Suppressor macrophage treated with lipopolysaccharide for 1 hour (primary cell): Measurements from ENCODE around the gene LYPD3.
"Not testable (repeated sequence)": the region's sequence is repeated elsewhere in the genome, so short reads cannot be mapped to it uniquely, and the experiment has no call there.

Experiments used
- DNase-seq, 3 donors: peaks; one replicate each; pipeline ENCODE4 v3.0.0-alpha.2; 2020 to 2022

The LYPD3 gene

DNA sequence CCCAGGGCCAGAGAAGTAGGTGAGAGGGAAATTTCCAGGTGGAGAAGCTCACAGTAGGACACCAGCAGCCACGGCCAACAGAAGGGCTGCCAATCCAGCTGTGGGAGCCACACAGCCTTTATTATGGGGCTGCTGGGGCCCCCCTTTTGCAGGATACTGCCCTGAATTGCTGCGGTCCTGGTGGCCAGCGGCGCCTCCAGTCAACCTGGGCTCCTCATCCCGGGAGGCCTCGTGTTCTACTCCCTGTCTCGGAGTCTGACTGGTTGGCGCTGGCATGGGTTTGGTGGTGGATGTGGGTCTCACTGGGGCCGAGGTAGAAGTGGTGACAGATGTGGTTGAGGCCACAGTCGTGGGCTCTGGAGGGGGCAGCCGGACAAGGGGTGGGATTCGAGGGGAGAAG, 4.1 kb downstream of the LYPD3 start:
- DNase-seq = no peak

DNA sequence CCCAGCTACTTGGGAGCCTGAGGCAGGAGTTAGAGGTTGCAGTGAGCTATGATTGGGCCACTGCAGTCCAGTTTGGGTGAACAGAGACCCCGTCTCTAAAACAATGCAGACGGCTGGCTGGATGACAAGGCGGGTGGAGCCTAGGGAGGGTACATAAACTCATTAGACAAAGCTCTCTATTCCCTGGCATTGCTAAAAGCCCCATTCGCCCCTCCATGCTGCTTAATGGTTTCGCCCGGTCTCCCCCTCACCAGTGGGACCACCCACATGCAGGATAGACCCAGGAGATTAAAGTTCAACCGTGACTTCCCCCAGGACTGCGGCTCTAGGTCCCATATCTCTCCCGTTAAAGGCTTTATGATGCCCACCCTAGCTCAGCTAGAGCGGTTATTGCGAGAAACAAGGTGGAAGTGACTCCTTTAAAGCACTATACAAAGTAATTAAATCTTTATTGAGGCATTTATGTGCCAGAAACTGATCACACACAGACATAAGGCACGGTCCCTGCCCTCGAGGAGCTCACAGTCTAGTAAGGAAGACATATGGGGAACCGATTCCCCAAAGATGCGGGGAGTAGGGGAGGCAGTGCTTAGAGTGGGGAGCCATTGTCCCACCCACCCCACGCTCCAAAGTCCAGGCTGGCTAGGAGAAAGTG, 4.9 kb downstream of the LYPD3 start:
- DNase-seq = no peak

DNA sequence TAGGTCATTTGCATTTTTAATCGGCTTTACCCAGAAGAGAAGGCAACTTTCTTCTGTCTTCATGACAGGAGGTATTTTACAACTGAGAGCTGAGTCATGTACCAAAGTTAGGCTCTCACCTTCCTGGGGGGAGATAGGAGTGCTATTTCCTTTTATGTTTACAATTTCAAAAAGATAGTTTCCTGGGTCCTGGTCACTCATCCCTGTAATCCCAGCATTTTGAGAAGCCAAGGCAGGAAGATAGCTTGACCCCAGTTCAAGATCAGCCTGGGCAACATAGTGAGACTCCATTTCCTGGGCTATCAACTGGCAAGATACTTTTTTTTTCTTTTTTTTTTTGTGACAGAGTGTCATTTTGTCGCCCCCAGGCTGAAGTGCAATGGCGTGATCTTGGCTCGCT, 7.6 kb downstream of the LYPD3 start:
- no peak for DNase-seq

DNA sequence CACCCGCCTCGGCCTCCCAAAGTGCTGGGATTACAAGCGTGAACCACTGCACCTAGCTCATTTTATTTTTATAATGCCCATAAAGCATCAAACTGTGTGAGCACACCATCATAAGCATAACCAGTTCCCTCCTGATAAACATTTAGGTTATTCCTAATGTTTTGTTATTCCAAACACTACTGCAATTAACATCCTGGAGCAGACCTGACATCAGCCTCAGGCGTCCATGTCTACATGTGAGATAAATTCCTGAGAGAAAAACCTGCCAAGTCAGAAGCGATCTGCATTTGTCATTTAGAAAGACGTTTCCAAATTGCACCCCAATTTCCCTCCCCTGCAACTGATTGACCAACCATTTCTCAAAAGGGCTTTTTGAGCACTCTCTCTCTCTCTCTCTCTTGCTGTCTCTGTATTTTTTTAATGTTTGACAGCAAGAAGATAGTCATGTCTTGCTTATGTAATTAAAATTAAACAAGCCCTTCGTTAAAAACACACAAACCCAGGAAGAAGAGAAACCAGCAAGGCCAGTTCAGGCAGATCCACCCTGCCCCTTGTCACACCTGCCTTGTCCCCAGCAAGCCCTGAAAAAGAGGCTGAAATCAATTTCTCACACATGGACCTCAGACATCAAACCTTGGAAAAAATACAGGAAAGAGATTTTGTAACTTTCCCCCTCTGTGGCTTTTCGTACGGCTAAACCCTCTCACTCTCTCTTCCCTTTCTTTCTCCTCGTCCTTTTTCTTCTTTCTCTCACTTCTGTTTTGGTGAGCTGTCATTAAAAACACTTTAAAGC, 9.9 kb downstream of the LYPD3 start:
- DNase-seq = no peak

DNA sequence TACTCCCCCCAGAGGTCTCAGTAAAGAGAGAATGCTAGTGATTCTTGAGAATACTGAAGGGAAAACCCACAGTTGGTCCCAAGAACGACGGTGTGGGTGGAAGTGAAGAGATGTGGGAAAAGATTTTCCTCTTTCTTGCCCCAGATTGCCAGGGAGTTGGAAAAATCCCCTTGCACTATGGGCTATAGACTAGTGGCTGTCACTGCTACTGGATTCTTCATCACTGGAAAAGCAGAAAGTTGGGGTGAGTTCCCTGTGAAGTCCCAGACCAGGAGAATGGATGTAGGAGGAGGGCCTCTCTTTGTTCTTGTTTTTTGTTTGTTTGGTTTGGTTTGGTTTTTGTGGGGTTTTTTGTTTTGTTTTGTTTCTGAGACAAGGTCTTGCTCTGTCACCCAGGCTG, 11.4 kb downstream of the LYPD3 start:
- peak; percentile 77 to 88 (median 85) for DNase-seq

DNA sequence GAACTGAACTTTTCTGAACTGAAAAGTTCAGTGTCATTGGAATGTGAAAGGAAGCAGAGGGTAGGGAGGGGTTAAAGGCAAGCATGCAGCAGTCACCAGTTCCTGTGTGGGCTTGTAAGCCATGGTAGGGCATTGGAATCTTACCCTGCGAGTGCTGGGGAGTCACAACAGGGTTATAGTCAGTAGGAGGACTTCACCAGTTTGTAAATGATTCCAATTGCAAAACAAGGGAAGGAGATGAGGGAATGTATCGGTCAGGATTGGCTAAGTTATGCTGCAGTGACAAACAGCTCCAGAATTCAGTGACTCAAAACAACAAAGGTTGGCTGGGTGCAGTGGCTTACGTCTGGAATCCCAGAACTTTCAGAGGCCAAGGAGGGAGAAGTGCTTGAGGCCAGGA, 12.8 kb downstream of the LYPD3 start:
- peak in 1 of 3 donors; percentile 28 for DNase-seq

DNA sequence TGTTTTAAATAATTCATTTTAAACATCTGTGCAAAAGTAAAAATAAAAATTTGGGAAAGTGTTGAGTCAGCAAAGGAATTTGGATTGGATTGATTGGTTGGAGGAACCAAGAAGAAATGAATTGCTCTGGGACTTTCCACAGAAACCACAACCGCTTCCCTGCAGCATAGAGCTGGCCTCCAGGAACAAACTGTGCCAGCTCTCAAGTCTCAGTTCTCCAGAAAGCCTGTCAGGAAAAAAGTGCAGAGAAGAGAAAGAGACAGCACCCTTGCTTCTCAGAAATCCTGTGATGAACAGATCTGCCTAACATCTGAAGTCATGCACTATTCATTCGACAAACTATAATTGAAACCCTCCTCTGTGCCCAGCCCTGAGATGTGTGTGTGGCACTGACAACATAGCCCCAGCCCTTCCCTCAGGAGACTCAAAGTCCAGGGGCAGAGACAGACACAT, 14.8 kb downstream of the LYPD3 start:
- DNase-seq = peak; percentile 78 to 88 (median 78)

DNA sequence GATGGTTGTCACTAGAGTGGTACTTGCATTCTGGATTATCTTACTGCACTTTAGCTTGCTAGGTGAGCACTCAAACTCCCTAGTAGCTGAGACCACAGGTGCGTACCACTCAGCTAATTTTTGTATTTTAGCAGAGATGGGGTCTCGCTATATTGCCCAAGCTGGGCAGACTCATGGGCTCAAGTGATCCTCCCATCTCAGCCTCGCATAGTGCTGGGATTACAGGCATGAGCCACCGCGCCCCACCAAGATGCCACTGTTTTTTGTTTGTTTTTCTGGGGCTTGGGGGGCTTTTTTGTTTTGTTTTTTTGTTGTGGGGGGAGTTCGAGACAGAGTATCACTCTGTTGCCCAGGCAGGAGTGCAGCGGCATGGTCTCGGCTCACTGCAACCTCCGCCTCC, 17.8 kb downstream of the LYPD3 start:
- no peak for DNase-seq

DNA sequence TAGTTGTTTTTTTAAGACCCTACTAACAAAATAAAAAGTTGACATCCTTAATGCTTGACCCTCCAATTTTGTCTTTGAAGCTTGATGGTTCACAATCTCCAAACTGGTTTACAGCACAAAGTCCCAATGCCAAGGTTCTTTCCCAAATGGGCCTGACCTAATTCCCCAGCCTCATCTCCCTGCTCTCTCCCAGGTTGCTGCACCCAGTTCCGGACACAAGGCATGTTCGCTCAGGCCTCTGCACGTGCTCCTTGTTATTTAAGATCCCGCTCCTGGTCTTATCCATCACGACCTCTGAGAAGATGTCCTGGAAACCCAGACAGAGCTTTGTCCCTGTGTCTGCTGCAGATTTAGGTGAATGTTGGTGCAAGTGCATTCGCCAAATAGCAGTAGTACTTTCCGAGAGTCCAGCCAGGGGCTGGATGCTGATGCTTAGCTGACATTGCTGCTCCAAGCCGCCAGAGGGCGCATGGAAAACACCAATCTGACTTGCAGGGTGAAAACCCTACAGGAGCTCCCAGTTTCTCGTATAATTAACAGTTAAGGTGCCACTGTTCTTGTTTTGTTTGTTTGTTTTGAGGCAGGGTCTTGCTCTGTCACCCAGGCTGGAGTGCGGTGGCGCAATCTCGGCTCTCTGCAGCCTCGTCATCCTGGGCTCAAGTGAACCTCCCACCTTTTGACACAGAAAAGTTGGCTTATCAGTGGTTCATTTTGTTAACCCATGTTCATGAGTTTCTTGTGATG, 18.5 kb downstream of the LYPD3 start:
- peak; percentile 83 to 91 (median 84) for DNase-seq

DNA sequence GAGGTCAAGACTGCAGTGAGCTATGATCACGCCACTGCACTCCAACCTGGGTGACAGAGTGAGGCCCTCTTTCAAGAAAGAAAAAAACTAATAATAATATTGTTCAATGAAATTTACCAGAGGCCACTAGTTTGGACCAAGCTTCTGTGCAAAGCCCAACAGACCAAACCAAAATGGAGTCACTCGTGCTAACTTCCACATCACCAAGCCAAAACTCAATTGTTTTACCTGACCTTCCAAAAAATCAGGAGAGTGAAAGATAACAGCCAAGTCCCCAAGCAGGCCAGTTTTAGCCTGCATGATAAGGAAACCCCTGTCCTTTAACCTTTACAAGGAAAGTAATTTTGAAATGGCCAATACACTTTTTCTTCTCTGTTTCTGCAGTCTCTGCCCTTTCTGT, 20.0 kb downstream of the LYPD3 start:
- DNase-seq = no peak

DNA sequence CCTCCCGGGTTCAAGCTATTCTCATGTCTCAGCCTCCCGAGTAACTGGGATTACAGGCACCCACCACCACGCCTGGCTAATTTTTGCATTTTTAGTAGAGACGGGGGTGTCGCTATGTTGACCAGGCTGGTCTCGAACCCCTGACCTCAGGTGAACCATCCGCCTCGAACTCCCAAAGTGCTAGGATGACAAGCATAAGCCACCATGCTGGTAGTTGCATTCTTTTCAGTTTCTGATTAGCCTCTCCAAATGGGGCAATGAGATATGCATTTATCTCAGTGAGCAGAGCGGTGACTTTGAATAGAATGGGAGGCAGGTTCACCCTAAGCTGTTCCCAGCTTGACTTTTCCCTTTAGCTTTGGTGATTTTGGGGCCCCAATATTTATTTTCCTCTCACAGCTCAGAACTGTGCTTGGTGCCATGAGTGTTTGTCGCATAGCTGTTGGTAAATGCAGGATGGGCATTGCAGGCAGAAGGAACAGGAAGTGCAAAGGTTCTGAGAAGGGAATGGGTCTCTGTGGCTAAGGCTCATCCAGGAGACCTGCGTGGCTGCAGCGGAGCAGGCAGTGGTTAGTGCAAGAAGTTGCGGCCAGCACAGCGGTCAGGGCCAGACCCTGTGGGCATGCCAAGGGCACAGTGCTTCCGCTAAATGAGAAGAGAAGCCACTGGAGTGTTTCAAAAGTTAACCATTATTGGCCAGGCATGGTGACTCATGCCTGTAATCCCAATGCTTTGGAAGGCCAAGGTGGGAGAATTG, 20.7 kb downstream of the LYPD3 start:
- DNase-seq = peak; percentile 26 to 32 (median 30)

DNA sequence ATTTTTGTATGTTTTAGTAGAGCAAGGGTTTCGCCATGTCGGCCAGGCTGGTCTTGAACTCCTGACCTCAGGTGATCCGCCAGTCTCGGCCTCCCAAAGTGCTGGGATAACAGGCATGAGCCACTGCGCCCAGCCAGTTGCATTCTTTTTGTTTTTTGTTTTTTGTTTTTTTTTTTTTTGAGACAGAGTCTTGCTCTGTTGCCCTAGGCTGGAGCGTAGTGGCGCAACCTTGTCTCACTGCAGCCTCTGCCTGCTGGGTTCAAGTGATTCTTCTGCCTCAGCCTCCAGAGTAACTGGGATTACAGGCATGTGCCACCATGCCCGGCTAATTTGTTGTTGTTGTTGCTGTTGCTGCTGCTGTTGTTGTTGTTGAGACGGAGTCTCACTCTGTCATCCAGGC, 21.3 kb downstream of the LYPD3 start:
- not testable (repeated sequence) for DNase-seq

DNA sequence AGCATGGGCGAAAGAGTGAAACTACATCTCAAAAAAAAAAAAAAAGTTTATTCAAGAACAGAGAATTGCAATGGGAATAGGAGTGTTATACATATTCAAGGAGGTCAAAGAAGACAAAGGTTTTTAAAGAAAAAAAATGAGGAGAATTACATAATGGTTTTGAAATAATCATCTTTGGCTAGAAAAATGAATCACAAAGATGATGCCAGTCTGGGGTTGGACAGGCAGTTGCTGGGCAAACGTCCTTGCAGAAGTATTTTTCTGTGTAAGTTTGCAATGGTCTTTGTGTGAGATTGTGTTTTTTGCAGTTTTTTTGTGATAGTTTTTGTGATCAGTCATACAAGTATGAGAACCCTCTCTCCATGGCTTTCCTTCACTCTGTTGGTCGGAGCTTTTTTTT, 23.7 kb downstream of the LYPD3 start:
- DNase-seq = peak; percentile 25 to 59 (median 47)

DNA sequence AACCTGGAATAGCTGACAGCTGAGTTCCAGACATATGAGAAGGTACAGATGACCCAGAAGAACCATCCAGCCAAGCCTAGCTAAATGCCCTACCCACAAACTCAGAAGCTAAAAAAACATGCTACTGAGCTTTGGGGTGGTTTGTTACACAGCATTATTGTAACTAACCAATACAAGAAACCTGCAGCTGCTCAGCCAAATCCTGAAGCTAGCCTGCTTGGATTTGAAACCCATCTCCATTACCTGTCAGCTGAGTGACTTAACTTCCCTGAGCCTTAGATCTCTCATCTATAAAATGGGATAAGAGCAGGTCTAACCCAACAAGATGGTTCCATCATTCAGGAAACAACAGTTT, 25.7 kb downstream of the LYPD3 start:
- no peak for DNase-seq

DNA sequence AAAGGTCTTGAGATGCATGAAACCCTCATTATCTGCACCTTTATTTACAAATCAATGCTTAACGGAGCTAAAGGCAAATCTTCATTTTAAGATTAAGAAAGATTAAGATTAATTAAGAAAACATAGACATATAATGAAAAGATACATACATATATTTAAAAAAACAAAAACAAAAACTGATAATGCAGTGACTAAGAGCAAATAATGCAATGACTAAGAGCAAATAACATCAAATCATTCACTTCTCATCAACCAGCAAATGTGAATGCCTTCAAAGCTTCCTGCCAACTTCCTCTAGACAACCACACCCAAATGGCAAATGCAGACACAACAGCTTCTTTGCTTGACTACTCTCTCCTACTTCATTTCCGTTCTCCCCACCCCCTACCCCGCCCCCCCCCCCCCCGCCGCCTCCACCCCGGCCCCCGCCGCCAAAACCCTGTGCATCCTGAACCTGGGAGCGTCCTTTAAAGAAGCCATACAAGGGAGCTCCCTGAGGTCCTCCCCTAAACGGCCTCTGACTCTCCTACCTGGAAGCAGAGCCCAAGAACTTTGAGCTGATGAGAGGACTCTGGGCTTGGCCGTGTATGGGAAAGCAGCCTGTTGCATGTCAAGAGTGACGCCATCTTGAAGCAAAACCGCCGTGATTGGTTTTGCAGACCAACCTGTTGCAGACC, 26.2 kb downstream of the LYPD3 start:
- peak; percentile 46 to 64 (median 59) for DNase-seq

DNA sequence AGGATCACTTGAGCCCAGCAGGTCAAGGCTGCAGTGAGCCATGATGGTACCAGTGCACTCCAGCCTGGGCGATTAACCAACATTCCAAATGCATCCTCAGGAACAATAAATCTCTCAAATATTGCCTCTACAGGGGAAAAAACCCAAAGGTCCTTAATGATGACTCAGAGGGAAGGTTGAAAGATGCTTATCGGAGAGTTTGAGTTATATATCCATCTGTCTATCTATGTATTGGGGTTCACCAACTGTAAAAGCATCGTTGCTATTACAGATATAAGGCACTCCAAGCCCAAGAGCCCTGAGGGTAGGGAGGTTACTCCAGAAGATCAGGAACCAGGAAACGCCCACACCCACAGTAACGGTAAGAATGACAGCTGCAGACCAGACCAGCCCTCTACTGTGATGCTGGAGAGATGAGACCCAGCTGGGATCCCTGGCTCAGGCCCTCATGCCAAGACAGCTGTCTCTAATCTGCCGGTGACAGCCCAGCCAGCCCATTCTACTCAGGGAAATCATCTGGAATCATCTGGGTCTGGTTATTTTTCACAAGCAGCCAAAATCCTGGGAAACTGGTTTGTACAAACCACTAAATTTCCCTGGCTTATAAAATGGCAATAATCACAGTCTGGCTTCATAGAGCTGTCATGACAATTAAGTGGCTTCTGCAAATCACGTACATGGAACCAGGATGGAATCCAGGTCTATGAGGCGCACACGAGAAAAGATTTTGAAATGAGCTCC, 26.9 kb downstream of the LYPD3 start:
- DNase-seq = peak in 2 of 3 donors; percentile 22 to 25

DNA sequence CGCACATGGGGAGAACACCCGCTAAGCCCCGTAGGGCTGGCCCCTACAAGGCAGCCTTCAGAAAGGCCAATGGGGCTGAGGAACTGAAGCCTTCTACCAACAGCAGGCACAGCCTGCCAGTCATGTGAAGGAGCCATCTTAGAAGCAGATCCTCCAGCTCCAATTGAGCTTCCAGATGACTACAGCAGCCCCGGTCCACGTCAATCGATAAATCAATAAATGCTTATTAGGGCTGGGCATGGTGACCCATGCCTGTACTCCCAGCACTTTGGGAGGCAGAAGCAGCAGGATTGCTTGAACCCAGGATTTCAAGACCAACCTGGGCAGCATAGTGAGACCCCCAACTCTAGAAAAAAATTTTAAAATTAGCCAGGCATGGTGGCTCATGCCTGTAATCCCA, 27.7 kb downstream of the LYPD3 start:
- DNase-seq = no peak

DNA sequence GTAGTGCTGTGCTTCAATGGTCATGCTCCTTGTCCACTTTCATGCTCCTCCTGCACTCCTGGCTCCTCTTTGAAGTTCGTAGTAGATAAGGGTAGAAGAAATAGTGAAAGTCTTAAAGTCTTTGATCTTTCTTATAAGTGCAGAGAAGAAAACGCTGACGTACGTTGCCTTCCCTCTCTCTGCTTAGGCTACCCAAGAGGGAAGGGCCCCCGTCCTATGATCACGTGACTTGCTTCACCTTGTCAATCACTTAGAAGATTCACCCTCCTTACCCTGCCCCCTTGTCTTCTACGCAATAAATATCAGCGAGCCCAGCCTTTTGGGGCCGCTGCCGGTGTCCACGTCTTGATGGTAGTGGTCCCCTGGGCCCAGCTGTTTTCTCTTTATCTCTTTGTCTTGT, 28.1 kb downstream of the LYPD3 start:
- DNase-seq = not testable (repeated sequence)

DNA sequence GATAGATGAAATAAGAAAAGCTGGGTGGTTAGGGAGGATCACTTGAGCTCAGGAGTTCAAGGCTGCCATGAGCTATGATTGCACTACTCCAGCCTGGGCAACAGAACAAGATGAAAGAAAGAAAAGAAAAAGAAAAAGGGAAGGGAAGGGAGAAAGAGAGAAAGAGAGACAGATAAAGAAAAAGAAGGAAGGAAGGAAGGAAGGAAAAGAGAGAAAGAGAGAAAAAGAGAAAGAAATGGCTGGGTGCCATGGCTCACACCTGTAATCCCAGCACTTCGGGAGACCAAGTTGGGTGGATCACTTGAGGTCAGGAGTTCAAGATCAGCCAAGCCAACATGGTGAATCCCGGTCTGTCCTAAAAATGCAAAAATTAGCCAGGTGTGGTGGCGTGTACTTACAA, 29.6 kb downstream of the LYPD3 start:
- no peak for DNase-seq

DNA sequence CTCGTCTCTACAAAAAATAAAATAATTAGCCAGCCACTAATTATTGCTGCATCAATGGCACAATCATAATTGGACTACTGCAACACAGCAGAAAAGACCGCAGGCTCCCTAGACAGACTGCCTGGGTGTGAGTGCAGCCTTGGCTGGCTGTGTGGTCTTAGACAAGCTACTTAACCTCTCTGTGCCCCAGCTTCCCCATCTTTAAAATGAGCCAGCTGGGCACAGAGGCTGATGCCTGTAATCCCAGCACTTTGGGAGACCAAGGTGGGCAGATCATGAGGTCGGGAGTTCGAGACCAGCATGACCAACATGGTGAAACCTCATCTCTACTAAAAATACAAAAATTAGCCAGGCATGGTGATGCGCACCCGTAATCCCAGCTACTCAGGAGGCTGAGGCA, 31.7 kb downstream of the LYPD3 start:
- DNase-seq = no peak

DNA sequence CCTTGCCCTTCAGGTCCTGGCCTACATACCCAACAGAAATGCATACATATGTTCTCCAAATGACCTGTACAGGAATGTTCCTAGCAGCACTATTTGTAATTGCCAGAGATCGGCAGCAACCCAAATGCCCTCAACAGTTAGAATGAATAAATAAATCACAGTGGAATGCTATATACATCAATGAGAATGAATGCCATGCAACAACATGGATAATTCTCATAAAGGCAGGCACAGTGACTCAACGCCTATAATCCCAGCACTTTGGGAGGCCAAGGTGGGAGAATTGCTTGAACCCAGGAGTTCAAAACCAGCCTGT, 32.1 kb downstream of the LYPD3 start:
- no peak for DNase-seq

DNA sequence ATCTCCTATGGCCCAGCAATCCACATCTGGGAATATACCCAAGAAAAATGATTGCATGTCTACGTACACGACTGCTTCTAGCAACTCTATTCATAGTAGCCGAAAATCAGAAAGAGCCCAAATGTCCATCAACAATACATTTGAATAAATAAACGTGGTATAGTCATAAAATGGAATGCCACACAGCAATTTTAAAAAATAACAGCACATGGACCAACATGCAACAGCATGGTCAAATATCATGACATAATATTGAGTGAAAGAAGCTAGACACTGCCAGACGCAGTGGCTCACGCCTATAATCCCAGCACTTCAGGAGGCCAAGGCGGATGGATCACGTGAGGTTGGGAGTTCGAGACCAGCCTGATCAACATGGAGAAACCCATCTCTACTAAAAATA, 34.4 kb downstream of the LYPD3 start:
- no peak for DNase-seq
